Effector memory CD4-positive, alpha-beta T cell (primary cell): Measurements from ENCODE around the gene ACSF3.
"Not testable (repeated sequence)": the region's sequence is repeated elsewhere in the genome, so short reads cannot be mapped to it uniquely, and the experiment has no call there.

Experiments used
- DNase-seq, 3 donors: peaks; one replicate each; pipeline ENCODE4 v3.0.0-alpha.2; 2020
- H3K27ac ChIP-seq: 2 replicates; pipeline ENCODE4 v1.7.0; 2013; ENCODE audit warnings: mild to moderate bottlenecking, low read length, moderate library complexity; ENCODE audit not compliant: insufficient read depth, poor library complexity, severe bottlenecking
- H3K27me3 ChIP-seq: replicated peaks from 2 replicates; pipeline ENCODE4 v1.7.0; 2013; ENCODE audit warnings: mild to moderate bottlenecking, low read length; ENCODE audit not compliant: insufficient read depth, control insufficient read depth, poor library complexity, severe bottlenecking
- H3K36me3 ChIP-seq: 2 replicates; pipeline ENCODE4 v1.7.0; 2013; ENCODE audit warnings: mild to moderate bottlenecking, low read length, moderate library complexity; ENCODE audit not compliant: control insufficient read depth, insufficient read depth
- H3K4me1 ChIP-seq: 2 replicates; pipeline ENCODE4 v1.7.0; 2013; ENCODE audit warnings: low read length, mild to moderate bottlenecking; ENCODE audit not compliant: control insufficient read depth, insufficient read depth, poor library complexity, severe bottlenecking
- H3K4me3 ChIP-seq: 2 replicates; pipeline ENCODE4 v1.7.0; 2013; ENCODE audit warnings: low read length, low read depth, mild to moderate bottlenecking; ENCODE audit not compliant: insufficient read depth, poor library complexity, severe bottlenecking
- H3K9me3 ChIP-seq: 2 replicates; pipeline ENCODE4 v1.7.0; 2013; ENCODE audit warnings: mild to moderate bottlenecking, low read length, moderate library complexity; ENCODE audit not compliant: control insufficient read depth

Gene ACSF3

GRCh38 chr16:89064606-89065457, 28.8 kb upstream of the ACSF3 start:
- no peak for DNase-seq
- no peak overlapping the region for H3K27ac ChIP-seq
- no peaks in the 10 kb centered on the region for H3K9me3 ChIP-seq
- H3K27me3 ChIP-seq, result no peaks in the 10 kb centered on the region
- no peaks in the 10 kb centered on the region for H3K4me1 ChIP-seq
- H3K4me3 ChIP-seq, result no peak overlapping the region
- H3K36me3 ChIP-seq, result no peaks in the 10 kb centered on the region

GRCh38 chr16:89065458-89065822, 28.2 kb upstream of the ACSF3 start:
- H3K27ac ChIP-seq, result no peak overlapping the region
- no peak for DNase-seq
- no peak overlapping the region for H3K4me3 ChIP-seq
- H3K4me1 ChIP-seq, result no peaks in the 10 kb centered on the region
- no peaks in the 10 kb centered on the region for H3K36me3 ChIP-seq
- no peaks in the 10 kb centered on the region for H3K9me3 ChIP-seq
- H3K27me3 ChIP-seq, result no peaks in the 10 kb centered on the region

GRCh38 chr16:89066721-89067120, 26.9 kb upstream of the ACSF3 start:
- no peaks in the 10 kb centered on the region for H3K4me1 ChIP-seq
- H3K36me3 ChIP-seq, result no peaks in the 10 kb centered on the region
- DNase-seq, result no peak
- H3K9me3 ChIP-seq, result no peaks in the 10 kb centered on the region
- H3K4me3 ChIP-seq, result no peak overlapping the region
- no peak overlapping the region for H3K27ac ChIP-seq
- H3K27me3 ChIP-seq, result no peaks in the 10 kb centered on the region

- Histone ChIP-seq H3K27ac (no peak overlapping the region), H3K4me3 (no peak overlapping the region), H3K27me3 (no peaks in the 10 kb centered on the region), H3K9me3 (no peaks in the 10 kb centered on the region), H3K4me1 (no peaks in the 10 kb centered on the region), H3K36me3 (no peaks in the 10 kb centered on the region)
- DNase-seq, result no peak
Observed at GRCh38 chr16:89067677-89068443, 25.8 kb upstream of the ACSF3 start.

- not testable (repeated sequence) for DNase-seq, H3K36me3 ChIP-seq, H3K4me3 ChIP-seq, H3K27ac ChIP-seq, H3K27me3 ChIP-seq, H3K4me1 ChIP-seq, H3K9me3 ChIP-seq
Observed at GRCh38 chr16:89068814-89069616, 24.6 kb upstream of the ACSF3 start.

- H3K27me3 ChIP-seq, result no peaks in the 10 kb centered on the region
- no peak overlapping the region for H3K4me3 ChIP-seq
- no peaks in the 10 kb centered on the region for H3K4me1 ChIP-seq
- no peak overlapping the region for H3K27ac ChIP-seq
- no peaks in the 10 kb centered on the region for H3K36me3 ChIP-seq
- DNase-seq, result no peak
- H3K9me3 ChIP-seq, result no peaks in the 10 kb centered on the region
Observed at GRCh38 chr16:89069920-89070319, 23.7 kb upstream of the ACSF3 start.

GRCh38 chr16:89070590-89070989, 23.1 kb upstream of the ACSF3 start:
- DNase-seq, result no peak
- no peaks in the 10 kb centered on the region for H3K4me1 ChIP-seq
- no peak overlapping the region for H3K27ac ChIP-seq
- no peaks in the 10 kb centered on the region for H3K27me3 ChIP-seq
- H3K36me3 ChIP-seq, result no peaks in the 10 kb centered on the region
- H3K9me3 ChIP-seq, result no peaks in the 10 kb centered on the region
- H3K4me3 ChIP-seq, result no peak overlapping the region

- Histone ChIP-seq H3K9me3 (no peaks in the 10 kb centered on the region), H3K4me3 (no peak overlapping the region), H3K27ac (no peak overlapping the region), H3K4me1 (no peaks in the 10 kb centered on the region), H3K27me3 (no peaks in the 10 kb centered on the region), H3K36me3 (no peaks in the 10 kb centered on the region)
- no peak for DNase-seq
Observed at GRCh38 chr16:89071686-89072547, 21.7 kb upstream of the ACSF3 start.

- Histone ChIP-seq H3K4me1 (no peaks in the 10 kb centered on the region), H3K4me3 (no peak overlapping the region), H3K9me3 (no peaks in the 10 kb centered on the region), H3K27me3 (no peaks in the 10 kb centered on the region), H3K27ac (no peak overlapping the region), H3K36me3 (no peaks in the 10 kb centered on the region)
- no peak for DNase-seq
Observed at GRCh38 chr16:89072548-89073130, 21.0 kb upstream of the ACSF3 start.
